CD4-positive, alpha-beta T cell treated with Interleukin-4 for 4 hours (primary cell): ENCODE data around the gene UIMC1.

Source experiments
- DNase-seq: peaks from one replicate; pipeline ENCODE4 v3.0.0-alpha.2; 2020

The UIMC1 gene

DNA sequence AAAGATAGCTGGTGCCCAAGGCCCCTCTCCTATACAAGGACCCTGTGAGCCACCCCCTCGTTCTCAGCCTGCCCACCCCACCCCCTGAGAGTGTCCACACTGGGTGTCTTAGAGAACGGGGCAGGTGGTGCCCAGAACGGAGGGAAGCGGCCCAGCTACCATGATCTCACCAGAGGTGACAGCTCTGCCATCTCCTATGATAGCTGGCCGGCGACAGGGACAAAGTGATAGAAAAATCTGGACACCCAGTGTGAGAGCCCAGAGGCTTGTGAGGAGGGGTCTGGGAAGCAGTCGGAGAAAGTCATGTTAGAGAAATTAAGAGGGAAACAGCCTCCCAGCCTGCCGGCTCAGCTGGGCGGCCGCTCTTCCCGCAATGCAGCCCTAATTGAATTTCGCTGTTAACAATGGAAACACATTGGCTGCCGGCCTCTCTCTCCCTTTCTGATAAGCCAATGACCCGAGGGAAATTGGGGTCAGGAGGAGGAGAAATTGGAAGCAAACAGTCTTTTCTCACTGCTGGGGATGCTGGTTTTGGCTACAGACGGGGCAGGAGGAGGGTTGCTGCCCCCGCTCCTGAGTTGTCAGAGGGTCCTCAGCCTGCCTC, 139.8 kb downstream of the UIMC1 start:
- DNase-seq = no peak

DNA sequence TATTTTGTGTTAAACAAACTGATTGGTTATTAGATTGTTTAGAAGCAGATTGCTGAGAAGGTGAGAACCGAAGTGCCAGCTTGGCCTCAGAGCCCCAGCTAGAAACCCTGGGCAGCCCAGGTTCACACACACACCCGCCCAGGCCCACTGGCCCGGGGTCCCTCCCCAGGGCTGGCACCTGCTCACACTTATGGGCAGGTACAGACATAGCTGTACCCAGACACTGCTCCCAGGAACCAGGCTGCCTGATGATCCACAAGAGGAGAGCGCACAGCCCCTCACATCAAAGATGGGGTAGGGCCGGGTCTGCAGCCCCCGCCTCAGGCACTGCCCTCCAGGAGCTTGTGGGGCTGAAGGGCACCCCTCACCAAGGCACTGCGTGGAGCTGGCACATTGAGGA, 140.6 kb downstream of the UIMC1 start:
- no peak for DNase-seq

DNA sequence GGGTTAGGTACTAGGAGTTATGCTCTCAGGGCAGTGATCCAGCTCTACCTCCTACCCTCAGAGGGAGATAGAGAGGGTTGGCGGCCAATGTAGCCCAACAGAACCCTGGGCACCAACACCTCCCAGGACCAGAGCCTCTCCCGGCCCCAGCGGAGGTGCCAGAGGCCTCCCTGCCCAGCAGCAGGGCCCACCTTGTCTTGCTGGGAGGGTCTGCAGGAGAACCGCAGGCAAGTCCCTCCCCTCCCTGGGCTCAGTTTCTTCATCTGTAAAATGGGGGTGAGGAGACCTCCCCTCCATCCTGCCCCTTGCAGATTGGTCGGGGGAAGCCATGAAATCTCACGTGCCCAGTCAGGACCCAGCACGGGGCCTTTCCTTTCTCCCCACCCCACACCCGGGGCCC, 141.8 kb downstream of the UIMC1 start:
- no peak for DNase-seq

DNA sequence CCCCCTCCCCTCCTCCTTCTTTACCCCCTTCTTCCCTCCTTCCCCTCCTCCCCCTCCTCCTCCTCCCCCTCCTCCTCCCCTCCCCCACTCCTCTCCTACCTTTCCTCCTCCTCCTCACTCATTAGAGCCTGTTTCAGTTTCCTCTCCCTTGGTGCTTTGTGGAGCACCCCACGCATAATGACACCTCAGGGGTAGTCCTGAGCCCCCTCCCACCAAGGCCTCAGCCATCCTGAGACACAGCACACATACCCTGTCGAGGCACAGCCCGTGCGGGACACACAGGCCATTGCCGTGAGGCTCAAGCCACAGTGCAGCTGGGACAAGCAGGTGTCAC, 142.8 kb downstream of the UIMC1 start:
- no peak for DNase-seq

DNA sequence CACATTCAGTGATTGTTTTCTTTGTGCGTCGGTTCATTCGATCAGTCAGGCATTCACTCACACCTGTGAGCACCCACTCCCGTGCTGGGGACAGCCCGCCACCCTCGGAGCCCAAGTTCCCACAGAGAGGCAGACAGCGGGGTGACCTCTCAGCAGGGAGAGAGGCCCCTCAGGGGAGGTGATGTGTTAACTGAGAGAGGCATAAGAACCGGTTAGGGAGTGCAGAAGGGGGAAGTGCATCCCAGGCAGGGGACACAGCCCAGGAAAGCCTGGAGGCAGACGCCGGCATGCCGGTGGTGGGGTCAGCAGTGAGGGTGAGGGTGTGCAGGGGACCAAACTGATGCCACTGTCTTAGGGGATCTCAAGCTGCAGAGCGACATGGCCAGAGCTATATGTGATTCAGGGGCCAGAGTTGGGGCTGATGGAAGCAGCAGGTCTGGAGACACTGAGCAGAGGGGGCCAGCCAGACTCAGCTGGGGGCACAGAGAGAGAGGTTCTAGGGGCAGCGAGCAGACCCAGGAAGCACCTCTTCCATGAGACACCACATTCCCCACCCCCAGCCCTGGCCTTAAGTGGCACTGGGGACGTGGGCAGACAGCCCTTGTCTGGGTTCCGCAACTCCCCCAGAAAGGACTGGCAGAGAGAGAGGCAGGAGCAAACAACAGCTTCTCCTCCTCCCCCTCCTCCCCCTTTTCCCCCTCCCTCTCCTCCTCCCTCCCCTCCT, 143.4 kb downstream of the UIMC1 start:
- DNase-seq = no peak

DNA sequence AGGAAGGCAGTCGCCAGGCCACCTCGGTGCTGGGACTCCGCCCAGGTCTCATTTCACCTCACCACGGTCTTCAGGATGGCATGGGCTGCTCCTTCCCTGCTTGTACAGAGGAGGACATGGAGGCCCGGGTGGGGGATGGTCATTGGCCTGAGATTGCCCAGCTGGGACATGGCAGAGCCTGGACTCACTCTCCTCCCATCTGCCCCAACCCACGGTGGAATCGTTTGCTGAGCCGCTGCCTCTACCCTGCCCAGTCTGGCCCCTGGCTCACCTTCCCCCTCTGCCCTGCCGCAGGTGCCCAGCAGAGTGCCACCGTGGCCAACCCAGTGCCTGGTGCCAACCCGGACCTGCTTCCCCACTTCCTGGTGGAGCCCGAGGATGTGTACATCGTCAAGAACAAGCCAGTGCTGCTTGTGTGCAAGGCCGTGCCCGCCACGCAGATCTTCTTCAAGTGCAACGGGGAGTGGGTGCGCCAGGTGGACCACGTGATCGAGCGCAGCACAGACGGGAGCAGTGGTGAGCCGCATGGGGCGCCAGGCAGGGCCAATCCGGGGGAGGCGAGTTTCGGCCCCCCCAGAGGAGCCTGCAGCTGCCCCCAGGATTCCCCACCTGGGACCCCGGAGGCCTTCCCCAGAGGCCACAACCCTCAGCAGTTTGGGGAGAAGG, 144.1 kb downstream of the UIMC1 start:
- DNase-seq = no peak

DNA sequence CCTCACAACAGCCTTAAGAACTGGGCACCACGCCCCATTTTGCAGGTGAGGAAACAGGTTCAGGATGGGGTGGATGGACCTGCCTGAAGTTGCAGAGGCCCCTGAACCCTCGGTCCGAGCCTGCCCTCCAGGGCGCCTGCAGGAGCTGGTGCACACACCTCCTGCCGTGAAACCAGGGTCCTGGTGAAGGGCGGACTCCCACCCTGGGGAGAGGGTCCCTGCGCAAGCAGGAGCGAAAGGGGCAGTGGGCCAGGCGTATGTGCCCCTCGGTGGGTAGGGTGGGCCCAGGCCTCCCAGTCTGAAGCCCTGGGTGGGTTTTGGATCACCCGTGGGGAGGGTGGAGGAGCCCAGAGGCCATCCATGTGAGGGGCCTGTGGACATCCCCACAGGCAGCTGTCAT, 145.3 kb downstream of the UIMC1 start:
- no peak for DNase-seq

DNA sequence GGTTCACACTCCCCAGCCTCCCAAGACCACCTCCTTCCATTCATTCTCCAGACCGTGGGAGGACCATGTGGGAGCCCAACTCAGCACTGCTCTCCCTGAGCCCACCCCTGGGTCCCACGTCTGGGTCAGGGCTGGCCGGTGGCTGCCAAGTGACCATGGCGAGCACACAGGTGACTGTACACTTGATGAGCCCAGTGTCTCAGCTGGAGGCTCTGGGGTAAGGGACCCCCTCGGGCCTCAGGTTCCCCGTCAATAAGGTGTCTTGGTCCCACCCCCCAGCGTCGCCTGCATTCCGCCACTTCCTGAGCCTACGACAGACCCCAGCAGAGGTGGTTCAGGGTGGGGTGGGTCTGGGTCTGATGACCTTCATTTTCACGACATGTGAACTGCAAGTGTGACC, 146.2 kb downstream of the UIMC1 start:
- DNase-seq = no peak

DNA sequence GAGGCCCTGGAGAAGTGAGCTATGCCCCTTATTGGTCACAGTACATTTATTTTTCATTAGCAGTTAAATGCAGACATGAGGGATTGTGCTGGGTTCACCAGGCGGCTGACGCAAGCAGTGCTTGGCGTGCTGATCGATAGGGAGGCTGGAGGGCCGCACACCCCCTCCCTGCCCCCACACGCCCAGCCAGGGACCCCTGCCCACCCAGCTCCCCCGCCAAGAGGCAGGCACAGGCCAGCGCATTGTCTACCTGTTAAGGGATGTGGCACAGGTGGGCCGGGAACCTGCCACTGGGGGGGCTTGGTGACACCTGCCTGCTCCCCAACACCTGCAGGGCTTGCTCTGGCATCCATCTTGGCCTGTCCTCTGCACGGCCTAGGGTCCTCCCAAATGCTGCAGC, 146.7 kb downstream of the UIMC1 start:
- no peak for DNase-seq

DNA sequence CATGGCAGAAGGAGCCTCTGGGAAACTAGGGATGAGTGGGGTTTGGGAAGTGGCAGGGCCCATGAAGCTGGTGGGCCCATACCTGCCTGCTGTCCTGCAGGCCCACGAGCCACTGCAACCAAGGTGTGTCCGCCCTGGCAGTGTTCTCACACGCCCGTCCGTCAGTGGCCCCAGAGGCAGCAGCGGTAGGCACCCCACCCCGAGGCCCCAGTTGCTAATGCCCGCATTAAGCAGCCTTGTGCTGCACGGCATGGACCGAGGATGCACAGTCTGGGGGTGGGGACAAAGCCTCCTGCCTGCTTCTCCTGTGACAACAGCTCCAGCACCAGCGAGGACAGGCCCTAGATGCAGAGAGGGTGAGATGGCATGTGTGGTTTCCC, 148.7 kb downstream of the UIMC1 start:
- DNase-seq = no peak

DNA sequence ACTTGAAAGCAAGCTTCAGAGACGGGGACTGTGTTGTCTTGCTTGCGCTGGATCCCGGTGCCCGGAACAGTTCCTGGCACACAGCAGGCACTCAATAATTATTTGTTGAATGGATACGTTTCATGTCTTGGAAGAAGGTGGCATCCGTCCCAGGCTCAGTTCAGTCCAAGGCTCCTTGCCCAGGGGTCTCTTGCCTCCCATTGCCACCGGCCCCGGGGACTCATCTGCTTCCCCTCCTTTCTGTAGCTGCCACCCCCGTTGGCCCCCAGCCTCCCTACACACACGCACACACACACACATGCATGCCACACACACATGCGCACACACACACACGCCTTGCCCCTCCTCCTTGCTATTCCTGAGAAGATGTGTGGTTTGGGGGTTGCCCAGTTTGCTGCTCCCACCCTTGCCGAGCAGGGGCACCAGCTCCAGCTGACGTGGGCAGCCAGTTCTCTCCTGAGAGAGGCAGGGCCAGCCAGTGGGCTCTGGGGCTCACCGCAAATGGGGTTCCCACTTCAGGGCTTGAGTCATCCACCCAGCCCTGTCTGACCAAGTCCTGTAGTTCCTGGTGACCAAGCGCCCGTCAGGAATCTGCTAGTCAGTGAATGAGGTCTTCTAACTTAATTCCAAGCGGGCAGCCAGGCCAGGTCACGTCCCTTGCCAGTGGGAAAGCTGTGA, 149.2 kb downstream of the UIMC1 start:
- DNase-seq = no peak

DNA sequence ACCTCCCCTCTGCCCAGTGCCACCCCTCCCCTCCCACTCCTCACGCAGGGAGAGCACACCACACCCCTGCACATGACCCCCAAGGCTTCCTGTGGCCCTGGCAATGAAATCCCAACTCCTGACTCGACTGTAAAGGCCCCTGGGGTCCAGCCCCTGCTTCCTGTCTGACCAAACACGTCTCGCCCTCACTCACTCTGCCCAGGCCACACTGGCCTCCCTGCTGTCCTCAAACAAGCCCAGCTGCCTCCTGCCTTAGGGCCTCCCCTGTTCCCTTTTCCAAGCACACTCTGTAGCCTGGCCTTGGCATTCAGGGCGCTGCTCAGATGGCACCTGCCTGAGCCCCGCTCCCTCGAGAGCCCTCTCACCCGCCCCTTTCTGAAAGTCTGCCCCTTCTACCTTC, 149.8 kb downstream of the UIMC1 start:
- DNase-seq = no peak

DNA sequence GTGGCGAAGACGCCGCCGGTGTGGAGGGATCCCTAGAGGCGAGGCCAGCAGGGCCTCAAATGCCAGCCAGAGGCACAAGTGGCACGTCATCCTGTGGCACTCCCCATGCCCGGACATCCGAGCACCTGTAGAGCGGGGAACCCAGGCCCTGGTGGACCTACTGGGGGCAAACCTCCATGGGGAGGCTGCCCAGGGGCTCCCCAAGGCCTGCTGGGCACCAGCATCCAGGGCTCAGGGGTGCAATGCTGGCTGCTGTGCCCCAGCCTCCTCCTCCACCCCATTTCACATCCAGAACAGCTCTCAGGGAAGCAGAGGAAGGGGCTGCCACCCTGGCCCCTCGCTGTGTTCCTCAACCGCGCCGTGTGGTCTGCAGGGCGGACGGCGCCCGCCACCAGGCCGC, 151.0 kb downstream of the UIMC1 start:
- no peak for DNase-seq
